HepG2 (cell line): ENCODE data around the gene HID1. TPM values are rescaled to one million over a fixed set of nuclear protein-coding genes. Genes with fewer than 3 reads are reported as not detected.

Experiments
- ARNT2 ChIP-seq: sonication (generic); formaldehyde crosslinking; IDR thresholded peaks from 2 replicates; pipeline ENCODE4 v1.8.0; 2022; ENCODE audit warnings: mild to moderate bottlenecking, low read depth, missing genetic modification reagents, moderate library complexity
- CERS6 ChIP-seq: sonication (generic); formaldehyde crosslinking; IDR thresholded peaks from 2 replicates; pipeline ENCODE4 v1.5.0; 2020; ENCODE audit warnings: missing genetic modification reagents
- DBP ChIP-seq: sonication (generic); formaldehyde crosslinking; IDR thresholded peaks from 2 replicates; pipeline ENCODE4 v1.4.0; 2020; ENCODE audit warnings: missing genetic modification reagents; ENCODE audit errors: not compliant biosample characterization
- EP300 ChIP-seq, 3 experiments: sonication (generic) in 1 of 3; formaldehyde crosslinking in 1 of 3; IDR thresholded peaks; 2 replicates each; pipeline versions ENCODE4 v1.5.1 to v1.6.1; 2011 to 2020; ENCODE audit warnings: low read depth in 2 of 3, low read length in 2 of 3, borderline replicate concordance in 1 of 3, improper control_type of control experiment in 1 of 3, mild to moderate bottlenecking in 1 of 3, missing genetic modification reagents in 1 of 3, moderate library complexity in 1 of 3
- HIC2 ChIP-seq: sonication (generic); formaldehyde crosslinking; IDR thresholded peaks from 2 replicates; pipeline ENCODE4 v1.9.0; 2022; ENCODE audit warnings: low read depth, missing genetic modification reagents
- KDM4B ChIP-seq: sonication (generic); formaldehyde crosslinking; IDR thresholded peaks from 2 replicates; pipeline ENCODE4 v1.4.0; 2020; ENCODE audit warnings: missing genetic modification reagents
- KDM5B ChIP-seq: sonication (generic); formaldehyde crosslinking; IDR thresholded peaks from 2 replicates; pipeline ENCODE4 v1.4.0; 2020; ENCODE audit warnings: missing genetic modification reagents, mild to moderate bottlenecking, borderline replicate concordance
- MNT ChIP-seq: fragments of 450-650 bp; IDR thresholded peaks from 2 replicates; pipeline ENCODE4 v1.6.1; 2016
- PHF20 ChIP-seq: sonication (generic); formaldehyde crosslinking; IDR thresholded peaks from 2 replicates; pipeline ENCODE4 v1.5.0; 2020; ENCODE audit warnings: mild to moderate bottlenecking, missing genetic modification reagents
- PHF21A ChIP-seq: sonication (generic); formaldehyde crosslinking; IDR thresholded peaks from 2 replicates; pipeline ENCODE4 v1.5.0; 2020; ENCODE audit warnings: mild to moderate bottlenecking, missing genetic modification reagents
- POLR2G ChIP-seq: fragments of 200-400 bp; formaldehyde crosslinking; IDR thresholded peaks from 2 replicates; pipeline ENCODE4 v1.6.1; 2018; ENCODE audit warnings: mild to moderate bottlenecking, low read depth, low read length, moderate library complexity
- STAG1 ChIP-seq: sonication (generic); formaldehyde crosslinking; IDR thresholded peaks from 2 replicates; pipeline ENCODE4 v1.4.0; 2020; ENCODE audit warnings: missing genetic modification reagents
- TEAD2 ChIP-seq: sonication (generic); formaldehyde crosslinking; IDR thresholded peaks from 2 replicates; pipeline ENCODE4 v1.9.0; 2021; ENCODE audit warnings: missing genetic modification reagents
- ZBTB34 ChIP-seq: sonication (generic); formaldehyde crosslinking; IDR thresholded peaks from 2 replicates; pipeline ENCODE4 v1.8.0; 2022; ENCODE audit warnings: mild to moderate bottlenecking, missing genetic modification reagents
- ZNF101 ChIP-seq: sonication (generic); formaldehyde crosslinking; IDR thresholded peaks from 2 replicates; pipeline ENCODE4 v1.4.0; 2020; ENCODE audit warnings: mild to moderate bottlenecking, low read depth, missing genetic modification reagents, borderline replicate concordance
- ZNF160 ChIP-seq: sonication (generic); formaldehyde crosslinking; IDR thresholded peaks from 2 replicates; pipeline ENCODE4 v1.8.0; 2022; ENCODE audit warnings: mild to moderate bottlenecking, inconsistent platforms, missing genetic modification reagents
- ZNF263 ChIP-seq: sonication (generic); formaldehyde crosslinking; IDR thresholded peaks from 2 replicates; pipeline ENCODE4 v1.4.0; 2020; ENCODE audit warnings: missing genetic modification reagents
- ZNF484 ChIP-seq: sonication (generic); formaldehyde crosslinking; IDR thresholded peaks from 2 replicates; pipeline ENCODE4 v1.5.1; 2020; ENCODE audit warnings: mild to moderate bottlenecking, low read depth, missing genetic modification reagents, borderline replicate concordance
- ZNF496 ChIP-seq: sonication (generic); formaldehyde crosslinking; IDR thresholded peaks from 2 replicates; pipeline ENCODE4 v1.8.1; 2023; ENCODE audit warnings: mild to moderate bottlenecking, moderate library complexity, missing genetic modification reagents; ENCODE audit not compliant: insufficient replicate concordance
- ZNF572 ChIP-seq: sonication (generic); formaldehyde crosslinking; IDR thresholded peaks from 2 replicates; pipeline ENCODE4 v1.5.1; 2020; ENCODE audit warnings: mild to moderate bottlenecking, missing genetic modification reagents
- ZNF891 ChIP-seq: sonication (generic); formaldehyde crosslinking; IDR thresholded peaks from 2 replicates; pipeline ENCODE4 v1.5.0; 2020; ENCODE audit warnings: mild to moderate bottlenecking, missing genetic modification reagents
- polyA plus RNA-seq, 8 experiments: library from polyadenylated mRNA; depleted of rRNA in 3 of 8; stranded (reverse) in 7 of 8; unstranded in 1 of 8; fragments of >200 nt; fragmentation: Illumina TruSeq in 4 of 8; extraction: Trizol in 4 of 8; gene quantifications; 2 replicates each; pipeline versions ENCODE4 v1.2.1 to v1.2.3, GENCODE V29; 2011 to 2016; ENCODE audit warnings: low read depth in 4 of 8, missing spikeins in 1 of 8, mixed read lengths in 1 of 8; ENCODE audit not compliant: insufficient read depth in 1 of 8
- total RNA-seq, 5 experiments: library from RNA; depleted of rRNA; stranded (reverse); fragments of >200 nt; fragmentation: Illumina TruSeq; extraction: Trizol; gene quantifications; 2 replicates each; pipeline ENCODE4 v1.2.3, GENCODE V29; 2016; ENCODE audit warnings: low read depth in 1 of 5

Gene HID1
- total and polyA plus RNA-seq, 2 of the 13 experiments (the other 11 are each of a cell fraction or from before 2014, with no cell fraction given) = 2.1 to 10.6 TPM

GRCh38 chr17:74960570-74961342, 11.8 kb downstream of the HID1 start (continued):
- TF ChIP-seq ZBTB34 (CRISPR knock-in tag) (peak; percentile 65; the same call in 1 of the 2 replicates), KDM5B (CRISPR knock-in tag) (peak; percentile 90), STAG1 (peak; percentile 77), ARNT2 (CRISPR knock-in tag) (peak; percentile 62), KDM4B (0 out of 2 replicates have a peak, but pooled peaks have one; percentile 65), HIC2 (0 out of 2 replicates have a peak, but pooled peaks have one; percentile 36), PHF20 (no peak; the same call in 1 of the 2 replicates), ZNF101 (CRISPR knock-in tag) (0 out of 2 replicates have a peak, but pooled peaks have one; percentile 25), ZNF496 (CRISPR knock-in tag) (no peak), ZNF160 (CRISPR knock-in tag) (0 out of 2 replicates have a peak, but pooled peaks have one; percentile 64), TEAD2 (CRISPR knock-in tag) (peak; percentile 85; the same call in 1 of the 2 replicates), PHF21A (CRISPR knock-in tag) (no peak; the same call in 1 of the 2 replicates), ZNF263 (peak; percentile 50; the same call in 1 of the 2 replicates), EP300 (IDR thresholded peaks at IDR 0.05; ENCODE audit: low read depth in 2 of 2, low read length in 2 of 2) (no peak), EP300 (CRISPR knock-in tag; IDR thresholded peaks at IDR 0.05; ENCODE audit: borderline replicate concordance) (peak; percentile 68; the same call in 1 of the 2 replicates), DBP (CRISPR knock-in tag) (no peak), CERS6 (CRISPR knock-in tag) (no peak), ZNF484 (CRISPR knock-in tag) (0 out of 2 replicates have a peak, but pooled peaks have one; percentile 84), POLR2G (no peak), MNT (peak; percentile 100), ZNF891 (0 out of 2 replicates have a peak, but pooled peaks have one; percentile 86), ZNF572 (peak; percentile 58; the same call in 1 of the 2 replicates)
